22Rv1 (cell line): ENCODE results near the gene COL23A1.

ENCODE experiments used
- H3K27ac ChIP-seq: fragments of 450-650 bp; 2 replicates; pipeline ENCODE4 v1.5.1; 2017
- ZFX ChIP-seq: fragments of 450-650 bp; IDR thresholded peaks from 2 replicates; pipeline ENCODE4 v1.6.1; 2017; ENCODE audit warnings: antibody characterized with exemption, borderline replicate concordance
- TF ChIP-seq, protein P1 (sequence below): fragments of 450-650 bp; IDR thresholded peaks from 2 replicates; pipeline ENCODE4 v1.5.1; 2017; ENCODE audit warnings: mild to moderate bottlenecking

The COL23A1 gene

DNA sequence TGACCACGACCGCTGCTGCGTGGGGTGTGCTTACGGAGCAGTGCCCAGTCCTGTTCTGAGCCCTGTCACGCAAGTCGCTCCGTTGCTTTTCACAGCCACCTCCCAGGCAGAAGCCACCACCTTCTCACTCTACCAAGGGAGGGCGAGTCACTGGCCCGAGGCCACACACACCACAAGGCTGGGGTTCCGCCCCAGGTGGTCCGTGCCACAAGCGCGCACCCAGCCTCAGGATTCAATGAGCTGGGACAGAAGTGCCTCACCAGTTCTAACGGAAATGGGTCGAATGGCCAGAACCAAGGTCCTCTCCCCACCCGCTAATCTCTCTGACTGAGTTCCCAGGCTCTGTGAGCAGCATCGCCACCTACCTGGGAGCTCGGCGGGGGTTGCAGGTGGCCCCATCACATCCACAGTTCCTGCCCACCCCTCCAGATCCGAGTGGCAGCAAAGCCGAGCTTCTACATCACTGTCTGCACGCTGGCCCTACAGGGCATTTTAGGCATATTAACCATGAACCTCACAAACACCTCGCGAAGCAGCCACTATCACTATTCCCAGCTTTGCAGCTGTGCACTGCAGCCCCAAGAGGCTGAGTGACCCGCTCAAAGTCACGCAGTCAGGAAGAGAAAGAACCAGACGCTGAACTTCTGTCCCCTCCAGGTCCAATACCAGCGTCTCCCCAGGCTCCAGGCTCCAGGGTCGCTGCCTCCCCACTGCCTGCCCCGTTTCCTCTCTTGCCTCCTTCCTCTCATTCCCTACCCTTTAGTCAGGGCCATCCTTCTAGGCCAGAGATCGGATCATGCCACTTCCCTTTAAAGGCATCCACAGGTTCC, 265.5 kb downstream of the COL23A1 start:
- TF ChIP-seq, protein P1, sequence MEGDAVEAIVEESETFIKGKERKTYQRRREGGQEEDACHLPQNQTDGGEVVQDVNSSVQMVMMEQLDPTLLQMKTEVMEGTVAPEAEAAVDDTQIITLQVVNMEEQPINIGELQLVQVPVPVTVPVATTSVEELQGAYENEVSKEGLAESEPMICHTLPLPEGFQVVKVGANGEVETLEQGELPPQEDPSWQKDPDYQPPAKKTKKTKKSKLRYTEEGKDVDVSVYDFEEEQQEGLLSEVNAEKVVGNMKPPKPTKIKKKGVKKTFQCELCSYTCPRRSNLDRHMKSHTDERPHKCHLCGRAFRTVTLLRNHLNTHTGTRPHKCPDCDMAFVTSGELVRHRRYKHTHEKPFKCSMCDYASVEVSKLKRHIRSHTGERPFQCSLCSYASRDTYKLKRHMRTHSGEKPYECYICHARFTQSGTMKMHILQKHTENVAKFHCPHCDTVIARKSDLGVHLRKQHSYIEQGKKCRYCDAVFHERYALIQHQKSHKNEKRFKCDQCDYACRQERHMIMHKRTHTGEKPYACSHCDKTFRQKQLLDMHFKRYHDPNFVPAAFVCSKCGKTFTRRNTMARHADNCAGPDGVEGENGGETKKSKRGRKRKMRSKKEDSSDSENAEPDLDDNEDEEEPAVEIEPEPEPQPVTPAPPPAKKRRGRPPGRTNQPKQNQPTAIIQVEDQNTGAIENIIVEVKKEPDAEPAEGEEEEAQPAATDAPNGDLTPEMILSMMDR, result no peak
- no peak for TF ChIP-seq ZFX
- H3K27ac ChIP-seq, result no peak overlapping the region

- no peak overlapping the region for H3K27ac ChIP-seq
- no peak for TF ChIP-seq ZFX
- TF ChIP-seq, protein P1, result no peak
These were observed 266.2 kb downstream of the COL23A1 start for GRCh38 chr5:178323961-178324360.

DNA sequence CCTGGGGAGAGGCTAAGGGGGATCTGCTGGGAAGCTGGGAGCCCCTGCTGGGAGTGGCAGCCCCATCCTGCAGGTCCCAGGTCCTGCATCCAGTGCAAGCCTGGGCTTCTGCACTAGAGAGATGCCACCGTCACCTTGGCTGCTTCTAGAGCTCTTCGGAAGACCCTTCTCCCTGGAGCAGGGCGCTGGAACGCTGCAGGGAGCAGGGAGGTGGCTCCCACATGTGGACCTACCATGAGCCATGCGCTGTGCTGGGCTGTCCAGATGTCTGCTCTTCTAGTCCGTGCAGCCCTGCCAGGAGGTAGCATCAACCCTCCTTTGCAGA, 266.7 kb downstream of the COL23A1 start:
- no peak overlapping the region for H3K27ac ChIP-seq
- TF ChIP-seq ZFX, result no peak
- TF ChIP-seq, protein P1, result no peak

DNA sequence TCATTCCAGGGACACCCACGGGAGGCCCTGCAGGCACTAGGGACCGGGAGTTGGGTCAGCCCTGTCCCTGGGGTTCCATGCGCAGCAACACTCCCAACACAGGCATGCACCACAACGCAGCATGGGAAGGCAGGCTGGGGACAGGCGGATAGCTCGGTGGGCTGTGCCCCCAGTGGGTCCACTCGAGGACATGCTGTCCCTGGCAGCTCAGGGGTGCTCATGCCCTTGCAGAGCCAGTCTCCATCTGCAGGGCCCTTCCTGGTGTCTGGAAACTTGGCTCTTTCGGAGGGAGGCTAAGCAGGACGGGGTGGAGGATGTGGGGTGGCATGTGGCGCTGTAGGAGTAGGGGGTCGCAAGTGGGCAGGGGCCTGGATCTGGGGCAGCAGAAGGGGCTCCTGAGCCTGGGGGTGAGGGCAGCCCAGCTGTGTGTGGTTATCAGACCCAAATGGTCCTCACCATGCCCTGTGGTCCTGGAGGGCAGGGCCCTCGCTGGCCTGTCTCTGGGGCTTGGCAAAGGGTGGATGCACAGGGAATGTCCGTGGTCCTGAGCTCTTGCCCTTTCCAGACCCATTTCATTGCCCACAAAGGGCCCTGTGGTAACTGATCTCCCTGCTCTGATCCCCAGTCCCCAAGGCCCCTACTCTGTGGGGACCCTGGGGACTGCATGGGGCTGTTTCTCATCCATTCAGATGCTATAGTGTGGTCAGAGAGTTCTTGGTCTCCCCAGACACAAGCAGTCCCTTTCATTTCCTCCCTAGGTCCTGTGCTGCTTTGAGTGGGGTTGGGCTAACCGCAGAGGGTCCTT, 267.3 kb downstream of the COL23A1 start:
- TF ChIP-seq, protein P1, result no peak
- no peak for TF ChIP-seq ZFX
- no peak overlapping the region for H3K27ac ChIP-seq

- H3K27ac ChIP-seq, result no peak overlapping the region
- TF ChIP-seq, protein P1, result no peak
- TF ChIP-seq ZFX, result no peak
These were observed 269.8 kb downstream of the COL23A1 start for GRCh38 chr5:178320281-178320855.

DNA sequence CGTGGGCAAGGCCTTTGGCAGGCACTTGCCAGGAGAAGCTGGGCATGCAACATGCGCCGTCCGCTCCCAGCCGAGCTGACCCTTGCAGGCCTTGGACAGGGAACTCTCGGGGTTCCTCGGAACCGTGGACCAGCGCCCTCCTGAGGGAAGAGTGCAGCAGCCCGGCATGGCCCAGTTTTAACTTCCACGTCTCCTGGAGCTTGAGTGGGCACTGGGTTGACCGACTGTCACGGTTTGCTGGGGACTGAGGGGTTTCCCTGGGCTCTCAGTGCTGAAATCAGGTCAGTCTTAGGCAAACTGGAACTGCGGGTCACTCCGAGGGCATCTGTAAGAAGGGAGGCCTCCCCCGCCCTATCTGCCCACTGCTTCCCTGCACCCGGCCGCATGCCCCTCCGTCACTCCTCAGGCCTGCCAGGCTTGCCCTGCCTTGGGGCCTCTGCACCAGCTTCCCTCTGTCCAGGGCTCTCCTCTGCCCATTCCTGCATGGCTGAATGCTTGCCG, 270.6 kb downstream of the COL23A1 start:
- no peak overlapping the region for H3K27ac ChIP-seq
- TF ChIP-seq, protein P1, result no peak
- TF ChIP-seq ZFX, result no peak
